Measurements from ENCODE around the gene COMMD8. TPM values are rescaled to one million over a fixed set of nuclear protein-coding genes. Genes with fewer than 3 reads are reported as not detected.
"Not testable (repeated sequence)": the region's sequence is repeated elsewhere in the genome, so short reads cannot be mapped to it uniquely, and the experiment has no call there.

COMMD8 gene
- 28.1 TPM for total RNA-seq

DNA sequence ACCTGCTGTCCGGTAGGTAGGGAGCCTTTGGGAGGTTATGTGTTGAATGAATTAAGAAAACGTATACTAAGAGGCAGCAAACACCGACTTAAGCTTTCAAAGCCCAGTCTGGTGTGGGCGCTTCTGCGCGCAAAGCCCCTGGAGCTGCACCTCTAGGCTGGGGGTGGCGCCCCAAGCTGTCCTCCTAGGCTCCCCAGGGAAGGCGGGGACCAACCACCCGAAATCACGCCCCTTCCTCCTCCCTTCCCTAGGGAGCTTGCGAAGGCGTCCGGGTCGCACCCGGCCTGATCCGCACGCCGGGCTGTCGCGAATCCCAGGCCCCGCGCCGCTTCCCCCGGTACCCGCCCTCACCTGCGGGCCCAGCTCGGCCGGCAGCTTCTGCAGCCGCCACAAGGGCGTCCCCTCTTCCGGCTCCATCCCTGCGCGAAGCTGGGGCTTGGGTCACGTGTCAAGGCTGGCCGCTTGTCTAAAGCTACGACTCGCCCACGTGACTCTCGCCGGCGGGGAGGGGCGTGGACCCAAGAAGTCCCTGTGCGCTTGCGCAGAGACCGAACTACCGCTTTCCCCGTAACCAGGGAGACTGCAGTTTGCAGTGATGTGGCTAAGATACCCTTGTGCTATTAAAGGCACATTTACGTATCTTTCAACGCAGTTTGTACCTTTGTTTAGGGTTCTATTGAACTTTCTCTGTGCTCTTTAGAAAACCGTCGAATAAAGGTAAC, at the start of gene COMMD8:
TSS of gene COMMD8 (minus strand) at position 468 of the 722 bp plus-strand sequence. CDS start at position 417, 51 bp downstream.
- DNase-seq = peak; percentile 94

DNA sequence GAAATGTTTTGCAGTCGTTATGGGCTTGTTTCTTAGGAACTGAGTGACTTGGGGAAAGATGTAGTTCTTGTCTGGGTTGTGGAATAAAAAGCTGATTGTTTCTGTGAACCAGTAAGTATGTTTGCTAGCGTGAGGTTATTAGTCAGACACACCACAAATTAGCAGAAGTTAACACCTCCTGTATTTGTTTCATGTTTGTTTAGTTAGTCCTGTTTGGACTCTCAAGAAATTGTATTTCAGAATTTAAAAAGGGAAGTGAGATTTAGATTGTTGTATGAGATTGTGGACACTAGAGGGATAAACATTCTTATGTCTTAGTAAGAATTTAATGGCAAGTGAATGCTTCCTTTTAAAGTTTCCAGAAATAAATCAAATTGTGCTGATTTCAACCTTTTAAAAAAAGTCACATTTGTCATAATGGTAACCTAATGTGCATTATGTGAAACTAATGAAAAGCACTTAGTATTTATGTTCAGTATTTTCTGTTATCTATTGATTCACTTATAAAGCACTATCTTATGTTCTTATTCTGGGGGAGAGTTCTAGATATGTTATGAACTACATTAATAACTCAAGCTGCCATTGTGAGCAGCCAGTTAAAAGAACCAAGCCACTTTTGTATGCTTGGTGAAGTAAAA, 47.1 kb upstream of the COMMD8 start:
- DNase-seq = no peak

DNA sequence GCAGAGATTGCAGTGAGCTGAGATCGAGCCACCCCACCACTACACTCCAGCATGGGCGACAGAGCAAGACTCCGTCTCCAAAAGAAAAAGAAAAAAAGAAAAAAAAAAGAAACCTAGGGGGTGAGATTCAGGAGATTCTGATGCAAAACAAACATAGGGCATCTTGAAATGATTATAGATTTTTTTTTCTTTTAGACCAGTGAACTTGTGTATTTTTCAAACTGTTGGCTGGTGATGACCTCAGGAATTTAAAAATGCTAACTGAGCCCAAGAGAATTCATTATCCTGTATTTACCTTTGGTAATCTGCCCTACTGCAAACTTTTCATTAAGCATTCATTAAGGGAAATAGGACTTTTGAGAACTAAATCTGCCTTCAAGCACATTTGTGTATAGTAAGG, 42.2 kb upstream of the COMMD8 start:
- DNase-seq = no peak

DNA sequence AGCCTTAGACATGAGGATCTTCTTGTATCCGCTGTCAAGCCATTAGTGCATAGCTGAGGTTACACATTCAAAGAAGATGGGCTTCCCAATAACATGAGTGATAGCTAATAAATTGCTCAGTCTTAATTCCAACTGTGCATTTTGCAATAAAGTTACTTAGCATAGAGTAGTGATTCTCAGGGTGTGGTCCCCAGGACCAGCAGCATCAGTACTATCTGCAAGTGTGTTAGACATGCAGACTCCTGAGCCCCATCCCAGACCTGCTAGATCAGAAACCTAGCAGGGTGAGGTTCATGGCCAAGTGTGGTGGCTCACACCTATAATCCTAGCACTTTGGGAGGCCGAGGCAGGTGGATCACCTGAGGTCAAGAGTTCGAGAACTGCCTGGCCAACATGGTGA, 41.6 kb upstream of the COMMD8 start:
- DNase-seq = no peak

DNA sequence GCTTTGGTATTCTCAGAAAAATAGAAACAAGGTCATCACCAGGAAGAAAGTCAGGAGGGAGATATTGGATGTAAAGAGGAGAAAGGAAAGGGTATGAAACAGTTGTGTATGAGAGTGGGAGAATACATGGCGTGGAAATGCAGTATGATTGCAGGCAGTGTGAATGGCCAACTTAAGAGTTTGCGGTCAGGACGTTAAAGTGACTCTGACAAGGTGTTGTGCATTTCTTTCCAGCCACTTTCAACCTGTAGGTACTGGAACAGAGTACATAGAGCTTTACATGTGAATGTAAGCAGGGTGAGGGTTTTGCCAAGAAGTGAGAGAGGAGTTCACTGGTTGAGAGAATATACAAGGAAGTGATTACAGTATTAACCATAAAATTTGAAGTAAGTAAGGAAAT, 37.3 kb upstream of the COMMD8 start:
- no peak for DNase-seq

DNA sequence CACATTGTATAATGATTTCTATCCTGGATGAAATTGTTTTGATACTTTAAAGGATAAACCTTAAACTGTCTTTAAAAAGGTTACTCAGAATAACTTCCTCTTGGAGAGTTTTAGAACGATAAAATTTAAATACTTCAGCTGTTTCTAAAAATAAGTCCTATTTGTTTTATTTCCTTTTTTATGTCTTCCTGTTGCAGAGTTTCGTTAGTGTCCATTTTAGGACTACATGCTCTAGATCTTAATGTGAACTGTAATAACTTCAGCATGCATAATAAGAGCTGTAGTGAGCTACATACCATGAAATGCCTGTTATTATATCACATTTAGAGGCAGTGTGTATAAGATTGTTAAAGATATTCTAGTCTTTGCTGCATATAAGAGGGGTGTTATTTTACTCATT, 36.2 kb upstream of the COMMD8 start:
- DNase-seq = no peak

DNA sequence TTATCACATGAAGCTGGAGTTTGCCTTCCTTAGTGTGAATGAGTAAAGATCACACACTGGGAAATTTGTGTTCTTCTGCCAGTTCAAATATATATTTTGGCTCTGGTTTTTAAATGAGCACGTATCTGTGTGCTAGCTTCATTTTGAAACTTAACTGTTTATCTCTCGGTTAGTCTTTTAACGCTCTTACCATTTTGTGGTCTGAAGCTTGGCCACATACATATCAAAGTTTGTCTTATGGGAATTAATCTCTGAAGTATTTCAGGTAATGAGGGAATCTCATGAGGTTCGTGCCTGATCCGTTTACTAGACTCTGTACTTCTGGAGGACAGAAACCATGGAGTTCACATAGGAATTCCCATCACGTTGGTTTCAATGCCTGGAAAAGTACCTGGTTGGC, 35.4 kb upstream of the COMMD8 start:
- no peak for DNase-seq

DNA sequence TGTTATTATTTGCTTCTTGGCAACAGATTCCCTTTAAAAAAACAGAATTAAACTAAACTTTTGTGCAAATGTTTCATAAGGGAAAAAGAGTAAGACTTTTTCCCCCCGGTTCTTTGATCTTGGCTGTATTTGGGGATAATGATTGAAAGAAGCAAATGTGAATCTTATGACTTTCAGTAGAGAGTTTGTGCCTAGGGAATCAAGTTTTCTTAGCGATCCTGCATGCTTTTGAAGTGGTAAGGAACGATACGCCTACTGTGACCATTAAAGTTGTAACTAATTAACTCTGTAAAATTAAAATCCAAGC, 30.6 kb upstream of the COMMD8 start:
- no peak for DNase-seq

DNA sequence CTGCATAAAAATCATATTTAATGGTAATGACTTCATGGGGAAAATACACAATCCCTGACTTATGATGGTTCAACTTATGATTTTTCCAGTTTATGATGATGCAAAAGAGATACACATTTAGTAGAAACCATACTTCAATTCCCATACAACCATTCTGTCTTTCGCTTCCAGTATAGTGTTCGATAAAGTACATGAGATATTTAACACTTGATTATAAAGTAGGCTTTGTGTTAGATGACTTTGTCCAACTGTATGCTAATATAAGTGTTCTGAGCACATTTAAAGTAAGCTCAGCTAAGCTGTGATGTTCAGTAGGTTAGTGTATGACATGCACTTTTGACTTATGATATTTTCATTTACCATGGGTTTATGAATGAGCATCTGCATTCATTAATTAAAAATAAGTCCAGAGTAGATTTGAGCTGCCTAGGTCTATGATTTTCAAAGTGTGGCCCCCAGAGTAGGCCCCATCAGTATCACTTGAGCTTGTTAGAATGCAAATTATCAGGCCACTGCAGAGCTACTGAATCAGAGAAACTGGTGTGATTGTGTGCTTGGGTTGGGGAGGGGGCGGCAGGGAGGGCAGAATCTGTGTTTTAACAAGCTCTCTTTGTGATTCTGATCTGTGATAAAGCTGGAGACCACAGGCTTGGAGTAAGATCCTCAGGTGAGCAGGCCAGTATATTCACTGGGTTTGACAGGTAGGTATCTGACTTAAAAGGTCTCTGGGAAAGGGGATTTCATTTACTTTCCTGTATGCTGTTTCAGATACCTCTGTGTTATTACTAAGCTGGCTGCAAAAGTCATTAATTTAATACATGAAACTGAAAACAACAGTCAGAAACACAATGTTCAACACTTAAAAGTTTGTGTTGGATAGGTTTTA, 30.0 kb upstream of the COMMD8 start:
- DNase-seq = no peak

DNA sequence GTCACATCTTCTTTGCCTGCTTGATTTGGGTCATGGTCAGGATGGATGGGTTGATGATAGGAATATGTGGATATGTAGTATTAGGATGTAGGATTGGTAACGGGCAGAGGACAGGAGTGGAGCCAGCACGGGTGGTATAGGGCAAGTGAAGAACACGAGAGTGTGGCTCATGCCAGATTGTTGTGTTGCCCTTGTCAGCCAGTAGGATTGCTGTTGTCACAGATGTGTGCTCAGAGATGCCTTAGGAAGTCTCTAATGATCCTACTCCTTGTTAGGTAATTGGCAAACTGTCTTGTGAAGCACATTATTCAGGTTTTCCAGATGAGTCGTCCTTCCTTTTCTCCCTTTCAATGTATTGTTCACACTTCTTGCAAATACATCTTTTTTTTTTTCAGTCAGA, 27.0 kb upstream of the COMMD8 start:
- DNase-seq = no peak

DNA sequence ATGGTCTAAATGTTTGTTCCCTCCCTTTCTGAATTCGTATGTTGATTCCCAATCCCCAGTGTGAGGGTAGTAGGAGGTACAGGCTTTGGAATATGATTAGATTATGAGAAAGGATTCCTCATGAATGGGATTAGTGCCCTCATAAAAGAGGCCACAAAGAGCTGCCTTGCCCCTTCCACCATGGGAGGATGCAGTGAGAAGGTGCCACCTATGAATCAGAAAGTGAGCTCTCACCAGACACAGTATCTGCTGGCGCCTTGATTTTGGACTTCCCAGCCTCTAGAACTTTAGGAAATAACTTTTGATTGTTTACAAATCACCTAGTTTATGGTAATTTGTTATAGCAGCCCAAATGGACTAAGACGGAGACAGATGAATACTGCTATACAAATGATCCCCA, 25.2 kb upstream of the COMMD8 start:
- DNase-seq = no peak

DNA sequence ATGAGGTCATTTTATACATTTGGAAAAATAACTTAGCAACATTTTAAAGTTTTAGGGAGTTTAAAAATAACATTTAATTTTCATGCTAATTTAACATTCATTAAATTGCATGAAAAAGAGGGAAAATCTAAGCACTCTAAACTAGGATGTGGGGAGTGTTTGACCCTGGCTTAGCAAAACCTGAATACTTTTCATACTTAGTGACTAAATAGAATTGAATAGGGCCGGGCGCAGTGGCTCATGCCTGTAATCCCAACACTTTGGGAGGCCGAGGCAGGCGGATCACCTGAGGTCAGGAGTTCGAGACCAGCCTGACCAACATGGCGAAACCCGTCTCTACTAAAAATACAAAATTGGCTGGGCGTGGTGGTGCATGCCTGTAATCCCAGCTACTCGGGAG, 23.2 kb upstream of the COMMD8 start:
- DNase-seq = not testable (repeated sequence)

DNA sequence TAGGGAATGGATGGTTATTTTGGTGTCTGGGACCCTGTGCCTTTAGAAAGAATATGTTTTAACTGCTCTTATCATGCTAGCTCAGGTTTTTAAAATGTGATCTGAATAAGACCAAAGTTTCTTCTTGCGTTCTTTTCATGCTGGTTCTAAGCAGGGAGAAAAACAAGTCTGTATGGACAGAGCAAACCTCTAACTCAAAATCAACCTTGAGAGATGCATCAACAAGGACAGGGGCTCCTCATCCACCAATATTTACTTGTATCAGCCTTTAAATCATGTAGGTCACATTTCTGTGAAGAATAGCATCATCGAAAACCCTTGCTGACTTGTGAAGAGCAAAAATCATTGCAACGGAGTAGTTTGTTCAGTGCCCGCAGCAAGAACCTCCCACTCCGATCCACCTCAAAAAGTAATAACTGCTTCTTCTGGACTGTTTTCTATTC, 22.8 kb upstream of the COMMD8 start:
- no peak for DNase-seq

DNA sequence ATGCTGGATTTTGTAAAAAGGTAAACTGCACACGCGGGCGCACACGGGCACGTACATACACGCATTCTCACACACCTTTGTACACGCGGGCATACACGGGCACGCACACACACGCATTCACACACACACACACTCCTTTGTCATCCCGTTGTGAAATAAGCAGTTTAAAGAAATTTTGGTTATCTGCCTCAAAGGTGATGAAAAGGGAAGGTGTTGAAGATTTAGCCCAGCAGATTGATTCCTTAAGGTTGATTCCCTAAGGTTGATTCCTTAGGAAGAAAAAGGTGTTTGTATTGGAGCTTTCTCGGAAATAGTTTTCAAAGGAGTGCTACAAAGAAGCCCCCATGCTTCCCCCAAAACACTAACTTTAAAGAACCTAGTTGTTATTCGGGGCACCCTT, 22.3 kb upstream of the COMMD8 start:
- no peak for DNase-seq

DNA sequence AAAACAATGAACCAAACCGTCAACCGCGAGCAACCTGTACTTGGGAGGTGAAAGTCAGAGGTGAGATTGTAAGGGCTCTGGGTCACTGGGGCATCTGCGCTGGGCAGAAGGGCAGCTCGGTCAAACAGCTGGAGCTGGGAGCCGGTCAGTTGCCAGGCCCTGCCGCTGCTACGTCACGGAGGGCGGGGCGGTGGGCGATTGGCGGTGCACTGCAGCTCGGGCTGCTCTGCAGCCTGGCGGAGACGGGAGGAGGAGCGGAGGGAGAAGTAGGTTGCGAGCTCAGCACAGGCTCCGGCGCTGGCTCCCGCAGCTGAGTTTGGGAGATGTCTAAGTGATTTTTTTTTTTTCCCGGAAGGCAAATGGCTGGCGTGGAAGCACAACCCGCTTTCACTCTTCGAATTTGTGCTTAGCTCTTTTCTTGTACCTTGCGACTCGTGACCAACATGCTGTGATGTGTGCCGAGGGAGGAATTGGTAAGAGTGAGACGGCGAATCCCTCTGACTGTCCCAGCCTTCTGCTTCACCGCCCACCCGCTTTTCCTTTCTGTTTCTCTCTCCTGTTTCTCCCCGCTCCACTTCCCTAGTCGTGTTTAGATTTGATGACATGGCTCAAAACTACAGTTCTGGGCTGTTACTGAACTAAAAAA, 21.7 kb upstream of the COMMD8 start, which contains the start of gene ATP10D:
TSS of gene ATP10D (plus strand) at position 229 of the 646 bp plus-strand sequence. CDS start 27,266 bp downstream, outside the sequence.
- DNase-seq = peak; percentile 92

DNA sequence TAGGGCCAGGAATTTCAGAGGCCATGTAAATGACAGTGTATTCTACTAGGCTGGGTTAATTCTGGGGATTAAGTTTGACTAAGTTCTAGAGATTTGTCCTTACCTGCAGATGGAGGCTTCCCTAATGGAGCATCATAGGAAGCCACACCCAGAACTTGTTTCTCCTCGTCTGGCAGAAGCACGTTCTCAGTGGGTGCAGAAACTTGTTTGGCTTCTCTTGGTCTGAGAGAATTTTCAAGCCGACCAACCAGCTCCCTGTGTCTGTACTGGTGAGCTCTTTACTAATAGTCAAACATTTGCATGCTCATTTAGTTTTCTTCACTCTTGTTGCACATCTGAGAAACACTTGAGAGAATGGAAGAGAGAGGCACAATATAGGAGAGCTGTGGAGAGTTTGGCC, 20.7 kb upstream of the COMMD8 start:
- DNase-seq = no peak

DNA sequence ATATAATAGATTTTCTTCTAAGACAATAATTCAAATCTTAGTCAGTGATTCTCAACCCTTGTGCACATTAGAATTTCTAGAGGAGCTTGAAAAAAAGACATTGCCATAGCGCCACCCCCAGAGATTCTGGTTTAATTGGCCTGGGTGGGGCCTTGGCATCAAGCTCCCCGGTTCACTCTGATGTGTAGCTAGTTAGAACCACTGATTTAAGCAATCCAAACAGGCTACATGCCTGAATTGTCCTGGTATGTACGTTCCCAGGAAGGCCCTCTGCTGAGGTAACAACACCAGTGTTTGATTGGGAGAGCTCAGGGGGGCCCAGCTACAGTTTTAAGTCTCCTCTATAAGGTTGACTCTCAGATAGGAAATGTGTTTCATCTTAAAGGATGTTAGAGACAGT, 20.2 kb upstream of the COMMD8 start:
- no peak for DNase-seq

DNA sequence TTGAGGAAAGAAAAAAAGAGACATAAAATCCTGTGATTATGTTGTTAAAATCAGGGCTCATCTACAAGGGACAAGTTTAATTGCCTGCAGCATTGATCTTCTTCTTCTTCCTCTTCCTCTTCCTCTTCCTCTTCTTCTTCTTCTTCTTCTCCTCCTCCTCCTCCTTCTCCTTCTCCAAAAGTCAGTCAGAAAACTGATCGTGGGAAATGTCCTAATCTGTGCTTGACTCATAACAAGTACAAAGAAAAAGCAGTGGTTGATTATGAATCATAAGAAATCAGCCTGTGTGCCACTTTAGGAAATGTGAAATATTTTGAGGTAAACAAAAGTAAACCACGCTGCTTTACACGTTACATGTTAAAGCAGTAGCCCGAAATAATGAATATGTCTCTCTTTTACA, 18.8 kb upstream of the COMMD8 start:
- DNase-seq = no peak

DNA sequence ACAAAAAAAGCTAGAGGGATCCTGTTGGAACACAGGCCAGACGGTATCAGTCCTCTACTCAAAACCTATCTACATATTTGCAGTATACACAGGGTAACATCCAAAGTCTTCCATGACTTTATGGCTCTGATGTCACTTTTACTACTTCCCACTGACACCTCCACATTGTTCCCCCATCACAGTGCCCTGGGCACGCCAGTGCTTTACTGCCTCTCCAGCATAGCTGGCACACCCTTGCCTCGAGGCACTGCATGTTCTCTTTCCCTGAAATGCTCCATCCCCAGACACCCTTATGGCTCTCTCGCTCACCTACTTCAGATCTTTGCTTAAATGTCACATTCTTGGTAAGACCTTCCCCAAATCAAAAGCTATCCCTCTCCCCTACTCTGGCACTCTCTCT, 15.3 kb upstream of the COMMD8 start:
- DNase-seq = no peak

DNA sequence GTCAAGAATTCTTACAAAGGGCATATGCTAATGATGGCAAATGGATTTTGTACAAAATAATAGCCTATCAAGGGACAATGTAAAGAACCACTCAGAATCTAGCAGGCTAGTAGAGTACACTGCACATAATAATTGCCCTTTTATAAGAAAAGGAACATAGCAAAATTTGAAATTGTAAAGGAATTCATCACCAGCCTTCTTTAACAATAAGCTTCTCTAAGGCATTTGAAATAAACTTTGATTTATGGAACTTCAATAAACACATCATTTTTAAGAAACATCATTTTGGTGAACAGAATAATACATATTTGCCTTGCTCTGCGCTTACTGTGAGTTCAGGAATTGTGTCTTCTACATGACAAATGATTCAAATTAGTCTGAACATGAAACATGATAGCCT, 11.9 kb upstream of the COMMD8 start:
- no peak for DNase-seq

DNA sequence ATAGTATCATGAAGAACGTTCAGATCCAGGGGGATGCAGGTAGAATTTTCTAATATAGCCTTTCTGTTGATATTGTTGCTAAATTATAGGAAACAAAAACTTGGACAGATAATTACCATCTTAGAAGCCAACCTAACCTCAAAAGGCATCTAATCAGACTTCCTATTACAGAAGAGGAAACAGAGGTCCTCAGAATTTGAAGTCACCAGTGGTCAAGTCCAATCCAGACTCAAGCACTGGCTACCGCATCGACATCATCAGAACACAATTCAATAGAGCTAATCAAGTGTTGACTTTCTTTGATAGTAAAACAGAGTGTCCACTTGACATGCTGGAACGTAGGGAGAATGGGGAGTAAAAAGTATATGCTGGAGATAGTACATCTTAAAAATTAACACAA, 11.3 kb upstream of the COMMD8 start:
- no peak for DNase-seq

DNA sequence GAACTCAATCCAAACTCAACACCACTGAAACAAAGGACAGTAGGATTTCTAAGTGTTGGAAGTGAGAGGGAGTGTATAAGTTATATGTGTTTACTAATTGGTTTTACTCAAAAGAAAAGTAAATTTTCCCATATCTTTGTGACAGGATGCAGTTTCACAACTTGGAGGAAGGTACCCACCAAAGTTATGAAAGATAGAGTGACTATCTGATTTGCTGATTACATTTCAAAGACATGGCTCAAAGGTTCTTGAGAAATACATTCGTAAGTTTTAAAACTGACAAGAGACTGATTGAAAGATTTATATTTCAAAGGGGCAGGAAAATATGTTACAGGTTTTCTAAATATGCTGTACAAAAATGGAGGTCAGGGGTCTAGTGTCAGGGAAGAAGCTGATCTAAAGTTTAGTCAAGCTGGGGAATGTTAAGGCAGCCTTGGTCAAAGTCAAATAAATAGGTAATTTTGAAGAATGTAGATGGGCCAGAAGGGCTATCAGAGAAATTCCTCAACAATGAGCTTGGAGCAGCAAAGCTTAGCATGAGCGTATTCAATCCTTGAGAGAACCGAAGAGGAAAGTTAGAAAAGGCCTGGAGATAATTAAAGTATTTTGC, 9.7 kb upstream of the COMMD8 start:
- no peak for DNase-seq

All from occipital lobe (tissue), 2 donors.